Measurements from ENCODE around the gene CSNK1E. TPM values are rescaled to one million over a fixed set of nuclear protein-coding genes. Genes with fewer than 3 reads are reported as not detected.
A peak's percentile ranks its signal among the peaks of the same experiment; 100 is the strongest.
"Not testable (repeated sequence)": the region's sequence is repeated elsewhere in the genome, so short reads cannot be mapped to it uniquely, and the experiment has no call there.

The CSNK1E gene
- total RNA-seq = 100 to 1,000 TPM; 118 to 121 TPM
- 100 to 1,000 TPM in 1 of 2 donors, 10 to 100 TPM in 1; 87.2 to 106 TPM for polyA plus RNA-seq
- long read RNA-seq, donor 1, transcript CSNK1E-204 (10 exons, 1,580 nt) = minor isoform, 6 of 38 reads
- long read RNA-seq, donor 1, transcript CSNK1E-203 (11 exons, 2,791 nt) = major isoform, 26 of 38 reads
- long read RNA-seq, donor 1, partial matches to known transcripts = 0 of 38 reads
- long read RNA-seq, donor 1, other reads (novel, unspliced or antisense) = 0 of 38 reads
- long read RNA-seq, donor 2, transcript CSNK1E-203 (11 exons, 2,791 nt) = major isoform, 9 of 14 reads
- long read RNA-seq, donor 2, partial matches to known transcripts = 0 of 14 reads
- long read RNA-seq, donor 2, other reads (novel, unspliced or antisense) = 0 of 14 reads
- long read RNA-seq, donor 3, transcript CSNK1E-203 (11 exons, 2,791 nt) = major isoform, 15 of 24 reads
- long read RNA-seq, donor 3, partial matches to known transcripts = 5 of 24 reads
- long read RNA-seq, donor 3, other reads (novel, unspliced or antisense) = 0 of 24 reads
- long read RNA-seq, donor 4, transcript CSNK1E-203 (11 exons, 2,791 nt) = major isoform, 13 of 17 reads
- long read RNA-seq, donor 4, partial matches to known transcripts = 0 of 17 reads
- long read RNA-seq, donor 4, other reads (novel, unspliced or antisense) = 0 of 17 reads
- long read RNA-seq, donor 5, transcript CSNK1E-204 (10 exons, 1,580 nt) = minor isoform, 8 of 69 reads
- long read RNA-seq, donor 5, transcript CSNK1E-203 (11 exons, 2,791 nt) = major isoform, 41 of 69 reads
- long read RNA-seq, donor 5, partial matches to known transcripts = 12 of 69 reads
- long read RNA-seq, donor 5, other reads (novel, unspliced or antisense) = 0 of 69 reads

DNA sequence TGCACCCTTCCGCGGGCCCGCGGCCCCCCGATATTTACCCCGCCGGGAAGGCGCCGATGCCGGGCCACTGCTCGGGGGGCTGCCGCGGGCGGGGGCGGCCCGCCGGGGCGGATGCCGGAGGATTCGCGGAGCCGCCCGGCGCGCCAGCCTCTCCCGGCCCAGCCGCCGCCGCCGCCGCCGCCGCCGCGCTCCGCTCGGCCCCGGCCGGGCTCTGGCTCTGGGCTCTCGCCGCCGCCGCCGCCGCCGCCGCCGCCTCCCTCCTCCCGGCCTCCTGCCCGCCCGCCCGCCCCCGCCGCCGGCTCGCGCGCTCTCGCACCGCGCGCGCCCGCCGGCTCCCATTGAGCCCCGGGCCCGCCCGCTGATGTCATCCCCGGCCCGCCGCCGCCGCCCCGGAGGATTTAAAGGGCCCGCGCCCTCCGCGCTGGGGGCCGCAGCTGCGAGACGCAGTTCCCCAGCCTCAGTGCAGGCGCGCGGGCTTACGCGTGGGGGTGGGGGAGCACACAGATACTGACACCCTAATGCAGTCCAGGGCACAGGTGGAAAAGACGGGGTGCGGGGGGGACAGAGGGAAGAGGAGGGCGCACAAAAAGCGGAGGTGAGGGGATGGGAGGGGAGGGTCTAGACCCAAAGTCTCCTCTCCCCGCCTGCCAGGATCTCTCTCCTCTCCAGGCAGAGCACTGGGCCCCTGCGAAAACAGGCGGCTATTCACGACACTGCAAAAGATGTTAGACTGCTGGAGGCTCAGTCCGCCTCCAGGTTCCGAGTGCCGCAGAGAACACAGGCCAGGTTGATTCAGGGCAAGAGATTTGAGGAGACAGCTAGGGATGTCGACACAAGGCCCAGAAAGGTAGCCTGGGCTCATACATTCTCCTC, at the start of gene CSNK1E:
CSNK1E (minus strand) TSS at position 312 of the 873 bp plus-strand sequence. CDS start 3,276 bp downstream, outside the sequence.
- H3K9ac ChIP-seq (ENCODE audit: insufficient read depth in 1 of 2, low read length in 2 of 2) = peak within 1 kb of the TSS; percentile 88 to 96
- H3K4me1 ChIP-seq (ENCODE audit: control insufficient read depth in 5 of 5, insufficient read depth in 5 of 5, low read length in 5 of 5) = peaks cover 0 to 41% (median 17%) of the 10 kb centered on the region in 5 donors
- no peaks in the 10 kb centered on the region for H3K27me3 ChIP-seq (ENCODE audit: control insufficient read depth in 3 of 3, insufficient read depth in 3 of 3, low read length in 2 of 3)
- TF ChIP-seq, protein P1, sequence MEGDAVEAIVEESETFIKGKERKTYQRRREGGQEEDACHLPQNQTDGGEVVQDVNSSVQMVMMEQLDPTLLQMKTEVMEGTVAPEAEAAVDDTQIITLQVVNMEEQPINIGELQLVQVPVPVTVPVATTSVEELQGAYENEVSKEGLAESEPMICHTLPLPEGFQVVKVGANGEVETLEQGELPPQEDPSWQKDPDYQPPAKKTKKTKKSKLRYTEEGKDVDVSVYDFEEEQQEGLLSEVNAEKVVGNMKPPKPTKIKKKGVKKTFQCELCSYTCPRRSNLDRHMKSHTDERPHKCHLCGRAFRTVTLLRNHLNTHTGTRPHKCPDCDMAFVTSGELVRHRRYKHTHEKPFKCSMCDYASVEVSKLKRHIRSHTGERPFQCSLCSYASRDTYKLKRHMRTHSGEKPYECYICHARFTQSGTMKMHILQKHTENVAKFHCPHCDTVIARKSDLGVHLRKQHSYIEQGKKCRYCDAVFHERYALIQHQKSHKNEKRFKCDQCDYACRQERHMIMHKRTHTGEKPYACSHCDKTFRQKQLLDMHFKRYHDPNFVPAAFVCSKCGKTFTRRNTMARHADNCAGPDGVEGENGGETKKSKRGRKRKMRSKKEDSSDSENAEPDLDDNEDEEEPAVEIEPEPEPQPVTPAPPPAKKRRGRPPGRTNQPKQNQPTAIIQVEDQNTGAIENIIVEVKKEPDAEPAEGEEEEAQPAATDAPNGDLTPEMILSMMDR (IDR thresholded peaks at IDR 0.05; ENCODE audit: control extremely low read depth, extremely low read depth) = no peak
- peak within 1 kb of the TSS; percentile 68 for H3K4me3 ChIP-seq
- H3K9me3 ChIP-seq (ENCODE audit: control insufficient read depth in 4 of 4, insufficient read depth in 3 of 4, low read length in 3 of 4) = no peaks in the 10 kb centered on the region
- DNase-seq = peak; percentile 80 to 84 (median 81)
- peak; percentile 57 for ATAC-seq (ENCODE audit: insufficient read depth, low FRiP score)
- peak within 1 kb of the TSS; percentile 97 to 99 for H3K27ac ChIP-seq (ENCODE audit: low read depth in 1 of 2, low read length in 1 of 2)
- peaks cover 0 to 7% (median 4%) of the 10 kb centered on the region in 4 donors for H3K36me3 ChIP-seq (ENCODE audit: control insufficient read depth in 4 of 4, insufficient read depth in 4 of 4, low read length in 4 of 4)
- 2 to 3% methylated on average over 31 to 97 of the region's 98 CpGs for WGBS, 2 donors

DNA sequence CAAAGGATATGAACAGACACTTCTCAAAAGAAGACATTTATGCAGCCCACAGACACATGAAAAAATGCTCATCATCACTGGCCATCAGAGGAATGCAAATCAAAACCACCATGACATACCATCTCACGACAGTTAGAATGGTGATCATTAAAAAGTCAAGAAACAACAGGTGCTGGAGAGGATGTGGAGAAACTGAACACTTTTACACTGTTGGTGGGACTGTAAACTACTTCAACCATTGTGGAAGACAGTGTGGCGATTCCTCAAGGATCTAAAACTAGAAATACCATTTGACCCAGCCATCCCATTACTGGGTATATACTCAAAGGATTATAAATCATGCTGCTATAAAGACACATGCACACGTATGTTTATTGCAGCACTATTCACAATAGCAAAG, 48.6 kb upstream of the CSNK1E start:
- not testable (repeated sequence) for H3K9ac ChIP-seq (ENCODE audit: insufficient read depth in 1 of 2, low read length in 2 of 2); H3K9me3 ChIP-seq (ENCODE audit: control insufficient read depth in 4 of 4, insufficient read depth in 3 of 4, low read length in 3 of 4); H3K27me3 ChIP-seq (ENCODE audit: control insufficient read depth in 3 of 3, insufficient read depth in 3 of 3, low read length in 2 of 3); H3K4me1 ChIP-seq (ENCODE audit: control insufficient read depth in 5 of 5, insufficient read depth in 5 of 5, low read length in 5 of 5); DNase-seq; H3K27ac ChIP-seq (ENCODE audit: low read depth in 1 of 2, low read length in 1 of 2); ATAC-seq (ENCODE audit: insufficient read depth, low FRiP score); H3K36me3 ChIP-seq (ENCODE audit: control insufficient read depth in 4 of 4, insufficient read depth in 4 of 4, low read length in 4 of 4); H3K4me3 ChIP-seq
- 94 to 96% methylated on average over 2 of the region's 3 CpGs for WGBS, 2 donors

DNA sequence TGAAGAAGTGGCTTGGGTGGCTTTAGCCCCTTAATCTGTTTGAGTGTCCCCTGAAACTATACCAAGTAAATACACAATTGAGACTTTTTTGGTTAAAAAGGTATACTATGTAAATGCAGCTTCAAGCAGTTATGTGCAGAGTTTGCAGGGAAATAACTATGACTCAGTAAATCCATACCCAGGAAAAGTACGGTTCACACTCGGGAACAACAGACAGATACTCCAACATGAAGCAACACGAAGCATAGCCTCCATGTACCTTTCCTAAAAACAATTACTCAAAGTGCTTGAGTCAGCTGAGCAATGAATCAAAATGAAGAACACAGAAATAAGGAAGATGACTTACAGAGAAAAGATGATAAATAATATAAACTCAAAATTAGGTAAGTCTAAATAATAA, 47.9 kb upstream of the CSNK1E start:
- not testable (repeated sequence) for H3K27ac ChIP-seq (ENCODE audit: low read depth in 1 of 2, low read length in 1 of 2); H3K4me1 ChIP-seq (ENCODE audit: control insufficient read depth in 5 of 5, insufficient read depth in 5 of 5, low read length in 5 of 5); ATAC-seq (ENCODE audit: insufficient read depth, low FRiP score); DNase-seq; H3K36me3 ChIP-seq (ENCODE audit: control insufficient read depth in 4 of 4, insufficient read depth in 4 of 4, low read length in 4 of 4); H3K27me3 ChIP-seq (ENCODE audit: control insufficient read depth in 3 of 3, insufficient read depth in 3 of 3, low read length in 2 of 3); H3K4me3 ChIP-seq; H3K9me3 ChIP-seq (ENCODE audit: control insufficient read depth in 4 of 4, insufficient read depth in 3 of 4, low read length in 3 of 4); H3K9ac ChIP-seq (ENCODE audit: insufficient read depth in 1 of 2, low read length in 2 of 2)
- 93 to 97% methylated on average over 3 of the region's 3 CpGs for WGBS, 2 donors

DNA sequence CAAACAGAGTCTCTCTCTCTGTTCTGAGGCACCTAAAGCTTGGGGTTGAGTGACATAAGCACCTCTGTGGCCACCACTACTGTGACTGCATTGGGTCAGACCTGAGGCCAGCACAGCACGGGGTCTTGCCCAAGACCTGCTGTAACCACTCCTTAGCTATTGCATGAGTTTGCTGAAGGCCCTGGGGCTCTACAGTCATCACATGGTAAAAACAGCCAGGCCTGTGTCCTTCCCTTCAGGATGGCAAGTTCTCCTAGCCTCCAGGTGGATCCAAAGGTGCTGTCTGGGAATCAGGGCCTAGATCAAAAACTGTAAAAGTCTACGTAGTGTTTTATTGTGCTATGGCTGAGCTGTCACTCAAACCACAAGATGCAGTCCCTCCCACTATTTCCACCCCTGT, 43.3 kb upstream of the CSNK1E start:
- H3K36me3 ChIP-seq (ENCODE audit: control insufficient read depth in 4 of 4, insufficient read depth in 4 of 4, low read length in 4 of 4); ATAC-seq (ENCODE audit: insufficient read depth, low FRiP score); H3K4me3 ChIP-seq; H3K27ac ChIP-seq (ENCODE audit: low read depth in 1 of 2, low read length in 1 of 2); DNase-seq; H3K9ac ChIP-seq (ENCODE audit: insufficient read depth in 1 of 2, low read length in 2 of 2); H3K27me3 ChIP-seq (ENCODE audit: control insufficient read depth in 3 of 3, insufficient read depth in 3 of 3, low read length in 2 of 3); H3K9me3 ChIP-seq (ENCODE audit: control insufficient read depth in 4 of 4, insufficient read depth in 3 of 4, low read length in 3 of 4); H3K4me1 ChIP-seq (ENCODE audit: control insufficient read depth in 5 of 5, insufficient read depth in 5 of 5, low read length in 5 of 5): not testable (repeated sequence)
- WGBS, 2 donors = 53 to 79% methylated on average over 2 of the region's 2 CpGs

DNA sequence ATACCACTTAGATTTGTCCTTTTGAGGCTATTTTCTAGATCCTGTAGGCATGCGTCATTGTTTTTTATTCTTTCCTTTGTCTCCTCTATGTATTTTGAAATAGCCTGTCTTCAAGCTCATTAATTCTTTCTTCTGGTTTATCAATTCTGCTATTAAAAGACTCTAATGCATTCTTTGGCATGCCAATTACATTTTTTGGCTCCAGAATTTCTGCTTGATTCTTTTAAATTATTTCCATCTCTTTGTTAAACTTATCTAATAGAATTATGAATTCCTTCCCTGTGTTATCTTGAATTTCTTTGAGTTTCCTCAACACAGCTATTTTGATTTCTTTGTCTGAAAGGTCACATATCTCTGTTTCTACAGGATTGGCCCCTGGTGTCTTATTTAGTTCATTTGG, 42.6 kb upstream of the CSNK1E start:
- not testable (repeated sequence) for H3K36me3 ChIP-seq (ENCODE audit: control insufficient read depth in 4 of 4, insufficient read depth in 4 of 4, low read length in 4 of 4); H3K9ac ChIP-seq (ENCODE audit: insufficient read depth in 1 of 2, low read length in 2 of 2); H3K4me1 ChIP-seq (ENCODE audit: control insufficient read depth in 5 of 5, insufficient read depth in 5 of 5, low read length in 5 of 5); H3K4me3 ChIP-seq; ATAC-seq (ENCODE audit: insufficient read depth, low FRiP score); H3K27me3 ChIP-seq (ENCODE audit: control insufficient read depth in 3 of 3, insufficient read depth in 3 of 3, low read length in 2 of 3); DNase-seq; H3K27ac ChIP-seq (ENCODE audit: low read depth in 1 of 2, low read length in 1 of 2); H3K9me3 ChIP-seq (ENCODE audit: control insufficient read depth in 4 of 4, insufficient read depth in 3 of 4, low read length in 3 of 4)
- WGBS, 2 donors = 100% methylated on average over 1 of the region's 1 CpG

DNA sequence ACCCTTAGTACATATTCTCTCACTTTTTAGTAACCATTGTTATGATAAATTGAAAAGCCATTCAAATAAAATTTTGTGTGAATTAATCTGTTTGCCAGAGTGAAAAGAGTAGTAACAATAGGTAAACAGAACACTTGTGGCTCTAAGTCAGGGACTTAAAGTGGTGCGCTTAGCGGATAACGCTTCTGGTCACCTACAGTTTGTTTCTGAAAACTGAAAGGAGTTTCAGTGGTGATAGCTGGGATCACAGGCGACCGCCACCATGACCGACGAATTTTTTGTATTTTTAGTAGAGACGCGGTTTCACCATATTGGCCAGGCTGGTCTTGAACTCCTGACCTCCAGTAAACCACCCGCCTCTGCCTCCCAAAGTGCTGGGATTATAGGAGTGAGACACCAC, 40.7 kb upstream of the CSNK1E start:
- not testable (repeated sequence) for H3K27me3 ChIP-seq (ENCODE audit: control insufficient read depth in 3 of 3, insufficient read depth in 3 of 3, low read length in 2 of 3); H3K4me1 ChIP-seq (ENCODE audit: control insufficient read depth in 5 of 5, insufficient read depth in 5 of 5, low read length in 5 of 5); H3K9me3 ChIP-seq (ENCODE audit: control insufficient read depth in 4 of 4, insufficient read depth in 3 of 4, low read length in 3 of 4); H3K27ac ChIP-seq (ENCODE audit: low read depth in 1 of 2, low read length in 1 of 2); ATAC-seq (ENCODE audit: insufficient read depth, low FRiP score); DNase-seq; H3K4me3 ChIP-seq; H3K9ac ChIP-seq (ENCODE audit: insufficient read depth in 1 of 2, low read length in 2 of 2)
- H3K36me3 ChIP-seq (ENCODE audit: control insufficient read depth in 4 of 4, insufficient read depth in 4 of 4, low read length in 4 of 4) = peaks cover 0 to 10% (median 0%) of the 10 kb centered on the region in 4 donors
- WGBS, 2 donors = 89 to 94% methylated on average over 10 of the region's 10 CpGs
